ENCODE data around the gene C1orf35.

Gene C1orf35

GRCh38 chr1:228123505-228123904 lies 20.4 kb upstream of the C1orf35 start:
- no peak overlapping the region for H3K4me3 ChIP-seq (ENCODE audit: low read depth, low read length)
- no peak for TF ChIP-seq CTCF (IDR thresholded peaks at IDR 0.05; ENCODE audit: low read depth, low read length)
- no peak for TF ChIP-seq MYC (IDR thresholded peaks at IDR 0.05; ENCODE audit: low read depth, low read length)
- no peak for TF ChIP-seq MAX (IDR thresholded peaks at IDR 0.05; ENCODE audit: low read depth, low read length)
- TF ChIP-seq POLR2A (IDR thresholded peaks at IDR 0.05; ENCODE audit: extremely low read depth, insufficient read length) = no peak
- no peak for DNase-seq (ENCODE audit: low read depth)

DNA sequence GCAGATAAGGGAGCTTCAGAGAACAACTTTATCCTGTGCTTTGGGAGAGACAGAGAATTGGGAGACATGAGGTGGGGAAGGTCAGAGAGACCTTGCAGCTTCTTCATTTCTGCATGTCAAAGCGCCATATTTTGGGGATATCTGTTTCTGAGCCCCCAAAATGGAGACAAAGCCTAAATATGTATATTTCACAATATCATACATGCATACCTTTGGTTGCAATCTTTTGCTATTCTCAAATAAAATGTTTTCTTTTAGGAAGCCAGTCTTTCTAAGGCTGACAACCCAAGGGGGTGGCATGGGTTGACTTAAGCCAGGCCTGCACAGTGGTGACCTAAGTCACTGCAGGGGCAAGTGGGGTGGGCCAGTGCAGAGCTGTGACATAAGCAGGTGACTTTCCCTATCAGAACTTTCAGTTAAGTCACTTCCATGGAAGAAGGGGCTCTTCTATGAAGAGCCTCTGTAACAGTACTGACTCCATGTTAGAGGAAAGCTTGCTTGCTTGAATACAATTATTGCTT lies 19.9 kb upstream of the C1orf35 start:
- no peak for DNase-seq (ENCODE audit: low read depth)
- no peak overlapping the region for H3K4me3 ChIP-seq (ENCODE audit: low read depth, low read length)
- TF ChIP-seq MAX (IDR thresholded peaks at IDR 0.05; ENCODE audit: low read depth, low read length) = no peak
- no peak for TF ChIP-seq POLR2A (IDR thresholded peaks at IDR 0.05; ENCODE audit: extremely low read depth, insufficient read length)
- TF ChIP-seq MYC (IDR thresholded peaks at IDR 0.05; ENCODE audit: low read depth, low read length) = no peak
- TF ChIP-seq CTCF (IDR thresholded peaks at IDR 0.05; ENCODE audit: low read depth, low read length) = no peak

DNA sequence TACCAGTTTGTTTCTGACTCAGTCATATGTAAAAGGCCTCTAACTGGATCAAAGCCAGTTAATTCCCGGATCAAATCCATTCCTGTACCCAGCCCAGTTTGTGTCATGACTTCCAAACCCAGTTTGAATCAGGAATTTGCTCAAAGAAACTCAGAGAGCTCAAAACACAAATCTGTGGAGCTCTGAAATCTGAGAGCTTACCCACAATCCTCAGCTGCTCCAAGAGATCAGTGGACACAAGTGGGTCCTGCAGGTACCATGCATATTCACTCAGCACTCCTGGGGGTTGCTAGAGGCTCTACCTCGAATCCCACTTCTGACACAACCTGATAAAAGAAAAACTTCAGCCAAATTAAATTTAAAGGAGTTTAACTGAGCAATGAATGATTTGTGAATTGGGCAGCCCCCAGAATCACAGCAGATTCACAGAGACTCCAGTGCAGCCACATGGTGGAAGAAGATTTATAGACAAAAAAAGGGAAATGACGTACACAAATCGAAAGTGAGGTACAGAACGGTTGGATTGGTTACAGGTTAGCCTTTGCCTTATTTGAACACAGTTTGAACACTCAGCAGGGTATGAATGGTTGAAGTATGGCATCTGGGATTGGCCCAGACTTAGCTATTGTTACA lies 17.8 kb upstream of the C1orf35 start:
- H3K4me3 ChIP-seq (ENCODE audit: low read depth, low read length) = no peak overlapping the region
- TF ChIP-seq CTCF (IDR thresholded peaks at IDR 0.05; ENCODE audit: low read depth, low read length) = no peak
- TF ChIP-seq MYC (IDR thresholded peaks at IDR 0.05; ENCODE audit: low read depth, low read length) = no peak
- TF ChIP-seq MAX (IDR thresholded peaks at IDR 0.05; ENCODE audit: low read depth, low read length) = no peak
- no peak for TF ChIP-seq POLR2A (IDR thresholded peaks at IDR 0.05; ENCODE audit: extremely low read depth, insufficient read length)
- no peak for DNase-seq (ENCODE audit: low read depth)

DNA sequence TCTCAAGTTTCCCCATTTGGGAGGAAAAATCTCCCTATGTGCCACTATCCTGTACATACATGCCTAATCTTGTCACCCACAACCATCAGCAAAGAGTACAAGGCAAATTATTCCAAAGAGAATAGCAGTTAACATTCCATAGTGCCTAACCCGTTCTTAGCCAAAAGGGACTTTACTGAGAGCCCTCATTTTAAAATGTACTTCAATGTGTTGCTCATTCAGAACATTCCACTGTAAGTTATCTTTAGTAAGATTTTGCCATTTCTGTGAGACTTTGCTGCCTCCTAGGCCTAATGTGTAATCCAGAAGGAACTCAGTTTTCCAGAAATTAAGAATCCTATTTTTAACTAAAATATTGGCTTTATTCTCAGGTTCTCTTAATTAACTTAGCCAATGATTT lies 17.2 kb upstream of the C1orf35 start:
- H3K4me3 ChIP-seq (ENCODE audit: low read depth, low read length) = no peak overlapping the region
- TF ChIP-seq MYC (IDR thresholded peaks at IDR 0.05; ENCODE audit: low read depth, low read length) = no peak
- TF ChIP-seq MAX (IDR thresholded peaks at IDR 0.05; ENCODE audit: low read depth, low read length) = no peak
- no peak for TF ChIP-seq POLR2A (IDR thresholded peaks at IDR 0.05; ENCODE audit: extremely low read depth, insufficient read length)
- TF ChIP-seq CTCF (IDR thresholded peaks at IDR 0.05; ENCODE audit: low read depth, low read length) = no peak
- no peak for DNase-seq (ENCODE audit: low read depth)

GRCh38 chr1:228118040-228118439 lies 14.9 kb upstream of the C1orf35 start:
- H3K4me3 ChIP-seq (ENCODE audit: low read depth, low read length) = no peak overlapping the region
- TF ChIP-seq MAX (IDR thresholded peaks at IDR 0.05; ENCODE audit: low read depth, low read length) (no peak), CTCF (IDR thresholded peaks at IDR 0.05; ENCODE audit: low read depth, low read length) (no peak), MYC (IDR thresholded peaks at IDR 0.05; ENCODE audit: low read depth, low read length) (no peak), POLR2A (IDR thresholded peaks at IDR 0.05; ENCODE audit: extremely low read depth, insufficient read length) (no peak)
- DNase-seq (ENCODE audit: low read depth) = no peak

Measured in NB4 (cell line).